GM12878 (cell line): ENCODE data around the gene STXBP1. TPM values are rescaled to one million over a fixed set of nuclear protein-coding genes. Genes with fewer than 3 reads are reported as not detected.

Source experiments
- ASH2L ChIP-seq: fragments of 300-600, 200-600 bp; sonication (generic); IDR thresholded peaks from 2 replicates; pipeline ENCODE4 v1.6.1; 2017; ENCODE audit warnings: low read depth, mild to moderate bottlenecking, borderline replicate concordance
- BACH1 ChIP-seq: fragments of 450-650 bp; IDR thresholded peaks from 2 replicates; pipeline ENCODE4 v1.6.1; 2017; ENCODE audit warnings: mild to moderate bottlenecking, borderline replicate concordance
- CEBPB ChIP-seq, 2 experiments: fragments of 150-350 bp in 1 of 2; IDR thresholded peaks; 2 replicates each; pipeline ENCODE4 v1.6.1; 2012 to 2014; ENCODE audit warnings: low read depth in 2 of 2, low read length in 2 of 2, borderline replicate concordance in 1 of 2, inconsistent platforms in 1 of 2
- CREB1 ChIP-seq: IDR thresholded peaks from 2 replicates; pipeline ENCODE4 v1.6.1; 2012; ENCODE audit warnings: low read depth, mild to moderate bottlenecking, inconsistent platforms
- EED ChIP-seq: sonication (generic); IDR thresholded peaks from 2 replicates; pipeline ENCODE4 v1.6.1; 2016; ENCODE audit warnings: antibody characterized with exemption, low read depth
- FOXK2 ChIP-seq: fragments of 450-650 bp; IDR thresholded peaks from 2 replicates; pipeline ENCODE4 v1.6.1; 2017; ENCODE audit warnings: mild to moderate bottlenecking, moderate library complexity
- FOXM1 ChIP-seq: IDR thresholded peaks from 2 replicates; pipeline ENCODE4 v1.6.1; 2012; ENCODE audit warnings: low read depth, mild to moderate bottlenecking, inconsistent platforms, low read length, moderate library complexity
- GABPA ChIP-seq: IDR thresholded peaks from 2 replicates; pipeline ENCODE4 v1.6.1; 2014; ENCODE audit warnings: antibody characterized with exemption, low read depth, mild to moderate bottlenecking, inconsistent platforms
- HCFC1 ChIP-seq: fragments of 150-350 bp; IDR thresholded peaks from 2 replicates; pipeline ENCODE4 v1.6.1; 2014; ENCODE audit warnings: low read length
- HDAC6 ChIP-seq: fragments of 200-600 bp; sonication (generic); IDR thresholded peaks from one replicate; pipeline ENCODE4 v1.8.0; 2017; ENCODE audit warnings: antibody characterized with exemption; ENCODE audit not compliant: unreplicated experiment
- MEF2A ChIP-seq: IDR thresholded peaks from 2 replicates; pipeline ENCODE4 v1.6.1; 2011; ENCODE audit warnings: low read depth, mild to moderate bottlenecking, low read length, moderate library complexity; ENCODE audit not compliant: insufficient read depth
- NFXL1 ChIP-seq: fragments of 450-650 bp; IDR thresholded peaks from 2 replicates; pipeline ENCODE4 v1.6.1; 2017; ENCODE audit warnings: antibody characterized with exemption, mild to moderate bottlenecking, borderline replicate concordance
- NR2F1 ChIP-seq: fragments of 450-650 bp; conservative IDR thresholded peaks from 2 replicates; pipeline ENCODE4 v1.6.1; 2017; ENCODE audit warnings: mild to moderate bottlenecking
- PAX5 ChIP-seq: IDR thresholded peaks from 2 replicates; pipeline ENCODE4 v1.6.1; 2011; ENCODE audit warnings: low read depth, low read length, borderline replicate concordance
- PAX8 ChIP-seq: fragments of 450-650 bp; IDR thresholded peaks from 2 replicates; pipeline ENCODE4 v1.6.1; 2017; ENCODE audit warnings: mild to moderate bottlenecking, moderate library complexity
- RELA ChIP-seq: fragments of 450-650 bp; IDR thresholded peaks from 2 replicates; pipeline ENCODE4 v1.8.0; 2014; ENCODE audit warnings: borderline replicate concordance; ENCODE audit not compliant: partially characterized antibody
- RUNX3 ChIP-seq: IDR thresholded peaks from 2 replicates; pipeline ENCODE4 v1.6.1; 2012; ENCODE audit warnings: low read length, inconsistent platforms
- SMAD5 ChIP-seq: IDR thresholded peaks from 2 replicates; pipeline ENCODE4 v1.6.1; 2016; ENCODE audit warnings: antibody characterized with exemption, low read depth
- SPI1 ChIP-seq: IDR thresholded peaks from 2 replicates; pipeline ENCODE4 v1.6.1; 2011; ENCODE audit warnings: low read depth, mild to moderate bottlenecking, low read length, moderate library complexity, borderline replicate concordance; ENCODE audit not compliant: insufficient read depth
- SRF ChIP-seq, 2 experiments: IDR thresholded peaks; 2 replicates each; pipeline ENCODE4 v1.6.1; 2011; ENCODE audit warnings: low read depth in 2 of 2, low read length in 2 of 2, mild to moderate bottlenecking in 1 of 2, moderate library complexity in 1 of 2
- STAT3 ChIP-seq: IDR thresholded peaks from 2 replicates; pipeline ENCODE4 v1.6.1; 2011; ENCODE audit warnings: low read depth, low read length, improper control_type of control experiment
- SUPT20H ChIP-seq: IDR thresholded peaks from 2 replicates; pipeline ENCODE4 v1.6.1; 2011; ENCODE audit warnings: low read depth, mild to moderate bottlenecking, low read length, moderate library complexity, borderline replicate concordance; ENCODE audit not compliant: control insufficient read depth
- TBL1XR1 ChIP-seq: IDR thresholded peaks from 2 replicates; pipeline ENCODE4 v1.6.1; 2012; ENCODE audit warnings: low read depth, low read length, improper control_type of control experiment
- YBX1 ChIP-seq: fragments of 450-650 bp; IDR thresholded peaks from 2 replicates; pipeline ENCODE4 v1.6.1; 2016; ENCODE audit warnings: antibody characterized with exemption
- ZNF24 ChIP-seq: fragments of 450-650 bp; IDR thresholded peaks from 2 replicates; pipeline ENCODE4 v1.6.1; 2017; ENCODE audit warnings: antibody characterized with exemption, mild to moderate bottlenecking
- polyA plus RNA-seq, 11 experiments: library from polyadenylated mRNA; depleted of rRNA in 4 of 11; unstranded in 6 of 11; stranded (reverse) in 5 of 11; fragments of >200 nt; fragmentation: Nextera tagmentation in 4 of 11; fragmentation: Illumina TruSeq in 1 of 11; extraction: Ambion mirVana in 4 of 11; extraction: Trizol in 1 of 11; gene quantifications; 1 replicate in 1 of 11; 2 replicates in 10 of 11; pipeline versions ENCODE4 v1.2.1 to v1.2.3, GENCODE V29; 2011 to 2016; ENCODE audit warnings: inconsistent platforms in 2 of 11, missing spikeins in 2 of 11, low read depth in 1 of 11
- total RNA-seq, 4 experiments: library from RNA; depleted of rRNA in 3 of 4; stranded (reverse); fragments of >200 nt in 3 of 4; fragmentation: Illumina TruSeq in 1 of 4; extraction: Trizol in 1 of 4; gene quantifications; 2 replicates each; pipeline versions ENCODE4 v1.2.1 to v1.2.3, GENCODE V29; 2013 to 2021
- TF ChIP-seq, protein P1 (sequence below): fragments of 450-650 bp; conservative IDR thresholded peaks from 2 replicates; pipeline ENCODE4 v1.6.1; 2017; ENCODE audit warnings: mild to moderate bottlenecking, moderate library complexity
- TF ChIP-seq, protein P2 (sequence below): fragments of 450-650 bp; IDR thresholded peaks from 2 replicates; pipeline ENCODE4 v1.6.1; 2016; ENCODE audit warnings: mild to moderate bottlenecking
- TF ChIP-seq, protein P3 (sequence below): IDR thresholded peaks from 2 replicates; pipeline ENCODE4 v1.6.1; 2012; ENCODE audit warnings: low read depth, low read length, improper control_type of control experiment

Gene STXBP1
- total and polyA plus RNA-seq, 10 of the 15 experiments (the other 5 are each of a cell fraction or from before 2014, with no cell fraction given): 0.08 to 0.85 (median 0.31) TPM; not detected in 3

DNA sequence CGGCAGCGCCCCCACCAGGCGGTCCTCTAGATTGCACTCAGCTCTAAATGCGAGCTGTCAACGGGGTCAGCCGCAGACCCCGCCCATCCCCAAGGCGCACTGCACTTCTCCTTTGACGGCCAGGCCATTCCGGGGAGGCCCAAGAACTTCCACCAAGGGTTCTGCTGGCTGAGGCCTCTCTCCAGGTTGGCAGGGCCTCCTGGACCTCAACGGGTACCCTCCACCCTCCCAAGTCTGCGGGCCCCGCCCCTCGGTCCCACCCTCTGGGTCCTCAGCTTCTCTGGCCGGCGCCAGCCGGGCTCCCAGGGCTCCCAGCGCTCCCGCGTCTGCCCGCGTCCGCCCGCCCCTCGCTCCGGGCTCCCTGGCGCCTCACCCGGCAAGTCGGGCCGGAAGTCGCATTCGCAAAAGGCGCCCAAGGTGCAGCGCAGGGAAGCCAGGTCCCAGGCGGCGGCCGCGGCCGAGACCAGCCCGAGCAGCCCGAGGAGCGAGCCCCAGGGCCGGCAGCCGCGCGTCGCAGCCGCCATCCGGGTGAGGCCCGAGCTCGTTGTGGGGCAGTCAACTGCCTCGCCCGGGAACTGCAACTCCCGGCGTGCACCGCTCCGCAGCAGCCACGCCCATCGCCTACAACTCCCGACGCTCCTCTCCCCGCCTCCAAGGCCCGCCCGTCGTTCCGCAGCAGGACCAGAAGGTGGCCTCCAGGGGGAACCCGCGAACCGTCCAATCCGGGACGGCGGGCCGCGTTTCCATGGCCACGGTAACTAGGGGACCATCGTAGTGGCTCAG is 122.9 kb downstream of the STXBP1 start, which contains the start of gene TOR2A (continued):
- TF ChIP-seq, protein P1, sequence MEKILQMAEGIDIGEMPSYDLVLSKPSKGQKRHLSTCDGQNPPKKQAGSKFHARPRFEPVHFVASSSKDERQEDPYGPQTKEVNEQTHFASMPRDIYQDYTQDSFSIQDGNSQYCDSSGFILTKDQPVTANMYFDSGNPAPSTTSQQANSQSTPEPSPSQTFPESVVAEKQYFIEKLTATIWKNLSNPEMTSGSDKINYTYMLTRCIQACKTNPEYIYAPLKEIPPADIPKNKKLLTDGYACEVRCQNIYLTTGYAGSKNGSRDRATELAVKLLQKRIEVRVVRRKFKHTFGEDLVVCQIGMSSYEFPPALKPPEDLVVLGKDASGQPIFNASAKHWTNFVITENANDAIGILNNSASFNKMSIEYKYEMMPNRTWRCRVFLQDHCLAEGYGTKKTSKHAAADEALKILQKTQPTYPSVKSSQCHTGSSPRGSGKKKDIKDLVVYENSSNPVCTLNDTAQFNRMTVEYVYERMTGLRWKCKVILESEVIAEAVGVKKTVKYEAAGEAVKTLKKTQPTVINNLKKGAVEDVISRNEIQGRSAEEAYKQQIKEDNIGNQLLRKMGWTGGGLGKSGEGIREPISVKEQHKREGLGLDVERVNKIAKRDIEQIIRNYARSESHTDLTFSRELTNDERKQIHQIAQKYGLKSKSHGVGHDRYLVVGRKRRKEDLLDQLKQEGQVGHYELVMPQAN: peak; percentile 93
- TF ChIP-seq HCFC1 (peak; percentile 96), MEF2A (0 out of 2 replicates have a peak, but pooled peaks have one; percentile 49), STAT3 (no peak), CREB1 (peak; percentile 84), YBX1 (no peak), SUPT20H (no peak), HDAC6 (no peak), CEBPB (IDR thresholded peaks at IDR 0.05; ENCODE audit: borderline replicate concordance in 1 of 2, low read depth in 2 of 2, low read length in 2 of 2) (no peak; a peak in 1 of 4 replicates), PAX8 (no peak), RUNX3 (peak; percentile 45), RELA (peak; percentile 77), BACH1 (peak; percentile 88), SMAD5 (no peak), GABPA (no peak), NR2F1 (peak; percentile 66), FOXM1 (peak; percentile 80), EED (no peak), NFXL1 (no peak), TBL1XR1 (peak; percentile 71; the same call in 1 of the 2 replicates), ASH2L (no peak), PAX5 (peak; percentile 57; the same call in 1 of the 2 replicates), ZNF24 (peak; percentile 54; the same call in 1 of the 2 replicates), FOXK2 (0 out of 2 replicates have a peak, but pooled peaks have one; percentile 33), SPI1 (peak; percentile 71; the same call in 1 of the 2 replicates), SRF (IDR thresholded peaks at IDR 0.05; ENCODE audit: low read depth in 2 of 2, low read length in 2 of 2) (0 out of 4 replicates have a peak, but pooled peaks of 1 of the 2 experiments have one; percentile 14)
- TF ChIP-seq, protein P2, sequence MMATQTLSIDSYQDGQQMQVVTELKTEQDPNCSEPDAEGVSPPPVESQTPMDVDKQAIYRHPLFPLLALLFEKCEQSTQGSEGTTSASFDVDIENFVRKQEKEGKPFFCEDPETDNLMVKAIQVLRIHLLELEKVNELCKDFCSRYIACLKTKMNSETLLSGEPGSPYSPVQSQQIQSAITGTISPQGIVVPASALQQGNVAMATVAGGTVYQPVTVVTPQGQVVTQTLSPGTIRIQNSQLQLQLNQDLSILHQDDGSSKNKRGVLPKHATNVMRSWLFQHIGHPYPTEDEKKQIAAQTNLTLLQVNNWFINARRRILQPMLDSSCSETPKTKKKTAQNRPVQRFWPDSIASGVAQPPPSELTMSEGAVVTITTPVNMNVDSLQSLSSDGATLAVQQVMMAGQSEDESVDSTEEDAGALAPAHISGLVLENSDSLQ: peak; percentile 66
- TF ChIP-seq, protein P3, sequence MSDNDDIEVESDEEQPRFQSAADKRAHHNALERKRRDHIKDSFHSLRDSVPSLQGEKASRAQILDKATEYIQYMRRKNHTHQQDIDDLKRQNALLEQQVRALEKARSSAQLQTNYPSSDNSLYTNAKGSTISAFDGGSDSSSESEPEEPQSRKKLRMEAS: peak; percentile 69
